ENCODE measurements around the gene DISC1.
"Not testable (repeated sequence)": the region's sequence is repeated elsewhere in the genome, so short reads cannot be mapped to it uniquely, and the experiment has no call there.

Gene DISC1

DNA sequence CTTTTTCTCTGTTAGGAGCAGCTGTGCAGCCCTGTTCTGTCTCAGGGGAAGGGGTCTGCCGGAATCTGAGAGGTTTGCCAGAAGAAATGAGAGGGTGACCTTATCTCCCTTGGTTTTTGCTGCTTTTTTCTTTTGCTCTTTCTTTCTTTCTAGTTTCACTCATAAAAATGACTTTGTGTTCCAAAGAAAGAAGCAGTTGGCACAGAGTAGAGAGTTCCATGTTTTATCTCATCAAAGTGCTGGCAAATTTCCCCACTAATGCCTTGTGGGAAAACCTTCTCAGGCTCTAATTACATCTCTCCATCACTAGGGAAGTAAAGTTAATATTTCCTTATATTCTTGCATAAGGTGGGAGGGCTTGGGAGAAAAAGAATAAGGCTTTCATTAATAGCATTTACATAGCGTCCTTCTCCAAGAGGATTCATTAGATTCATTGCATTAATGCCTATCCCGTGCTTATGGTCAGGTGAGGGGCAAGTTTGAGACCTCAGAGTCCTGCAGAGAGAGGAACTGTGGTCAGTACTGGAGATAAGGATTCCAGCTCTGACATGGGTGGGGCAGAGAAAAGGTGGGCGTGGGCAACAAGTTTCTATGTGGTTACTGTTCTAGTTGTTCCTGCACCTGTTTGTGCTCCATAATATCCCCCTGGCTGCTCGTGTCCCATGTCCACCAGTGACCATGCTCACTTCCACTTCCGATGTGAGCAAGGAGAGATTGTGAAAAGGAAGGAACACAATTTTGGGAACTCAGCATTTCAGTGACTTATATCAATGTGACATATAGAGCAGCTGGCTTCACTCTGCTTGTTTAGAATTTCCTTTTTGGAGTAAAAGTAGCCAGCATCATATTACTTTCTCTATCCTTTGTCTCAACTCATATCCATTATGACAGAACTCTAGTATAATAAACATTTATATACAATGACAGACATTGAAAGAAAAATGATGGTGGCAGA is 79.5 kb downstream of the DISC1 start:
- DNase-seq = no peak

DNA sequence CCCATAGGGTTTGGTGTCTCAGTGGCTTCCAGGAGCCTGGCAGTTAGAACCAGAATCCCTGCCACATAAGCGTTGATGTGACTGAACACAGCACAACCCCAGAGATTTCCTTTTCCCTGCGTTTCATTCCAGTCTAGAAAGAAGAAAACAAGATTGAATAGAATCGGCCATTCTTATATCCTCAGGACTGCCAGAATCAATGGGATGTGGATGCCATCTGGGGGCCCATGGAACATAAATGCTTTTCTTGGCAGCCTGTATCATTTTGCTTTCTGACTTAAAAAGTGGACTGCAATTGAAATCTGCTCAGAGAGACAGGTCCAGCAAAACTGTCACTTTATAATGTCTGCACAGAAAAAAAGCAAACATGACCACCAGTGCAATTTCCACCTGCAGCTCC is 80.3 kb downstream of the DISC1 start:
- DNase-seq = no peak

DNA sequence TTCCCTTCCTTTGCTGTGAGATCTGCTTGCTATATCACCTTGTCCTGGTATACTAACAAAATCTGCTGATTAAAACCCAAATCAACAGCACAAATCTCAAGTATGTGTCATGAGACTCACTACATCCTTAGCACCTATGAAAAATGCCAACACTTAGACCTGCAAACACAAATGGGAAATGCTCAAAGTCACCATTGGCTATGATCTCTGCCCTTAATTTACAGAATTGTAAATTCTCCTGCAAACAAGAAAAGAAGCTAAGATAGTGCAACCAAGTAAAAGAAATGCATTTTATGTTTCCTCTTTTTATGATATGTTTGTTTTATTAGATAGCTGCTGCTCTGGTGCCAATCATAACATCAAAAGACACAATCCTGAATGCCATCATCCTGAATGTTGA is 80.8 kb downstream of the DISC1 start:
- no peak for DNase-seq

DNA sequence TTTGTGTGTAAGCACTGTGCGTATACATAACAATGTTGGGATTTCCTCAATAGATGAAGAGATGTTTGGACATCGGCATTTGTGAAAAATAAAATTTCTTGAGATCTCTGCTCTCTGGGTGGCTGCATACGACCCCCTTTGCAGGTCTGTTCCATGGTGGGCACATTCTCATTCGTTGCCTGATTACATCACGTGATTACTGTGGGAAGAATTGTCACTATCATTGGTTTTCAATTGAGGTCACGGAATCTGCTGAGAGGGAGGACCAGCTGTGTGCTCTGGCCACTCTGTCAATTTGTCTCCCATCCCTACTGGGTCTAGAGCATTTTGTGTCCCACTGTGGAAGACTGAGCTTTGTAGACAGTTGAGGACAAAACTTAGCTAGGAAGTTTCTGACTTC is 81.8 kb downstream of the DISC1 start:
- no peak for DNase-seq

DNA sequence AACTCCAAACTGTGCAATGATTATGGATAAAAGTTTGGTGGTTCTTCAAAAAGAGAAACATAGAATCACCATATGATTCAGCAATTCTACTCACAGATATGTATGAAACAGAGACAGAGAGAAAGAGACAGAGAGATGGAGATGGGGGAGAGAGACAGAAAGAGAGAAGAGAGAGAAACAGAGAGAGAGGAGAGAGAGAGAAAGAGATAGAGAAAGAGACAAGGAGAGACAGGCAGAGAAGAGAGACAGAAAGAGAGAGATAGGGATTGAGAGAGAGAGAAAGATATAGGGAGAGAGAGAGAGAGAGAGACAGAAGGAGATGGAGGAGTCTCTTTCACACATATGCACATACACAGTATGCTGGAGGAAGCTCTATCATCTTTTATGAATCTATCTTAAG is 87.8 kb downstream of the DISC1 start:
- no peak for DNase-seq

DNA sequence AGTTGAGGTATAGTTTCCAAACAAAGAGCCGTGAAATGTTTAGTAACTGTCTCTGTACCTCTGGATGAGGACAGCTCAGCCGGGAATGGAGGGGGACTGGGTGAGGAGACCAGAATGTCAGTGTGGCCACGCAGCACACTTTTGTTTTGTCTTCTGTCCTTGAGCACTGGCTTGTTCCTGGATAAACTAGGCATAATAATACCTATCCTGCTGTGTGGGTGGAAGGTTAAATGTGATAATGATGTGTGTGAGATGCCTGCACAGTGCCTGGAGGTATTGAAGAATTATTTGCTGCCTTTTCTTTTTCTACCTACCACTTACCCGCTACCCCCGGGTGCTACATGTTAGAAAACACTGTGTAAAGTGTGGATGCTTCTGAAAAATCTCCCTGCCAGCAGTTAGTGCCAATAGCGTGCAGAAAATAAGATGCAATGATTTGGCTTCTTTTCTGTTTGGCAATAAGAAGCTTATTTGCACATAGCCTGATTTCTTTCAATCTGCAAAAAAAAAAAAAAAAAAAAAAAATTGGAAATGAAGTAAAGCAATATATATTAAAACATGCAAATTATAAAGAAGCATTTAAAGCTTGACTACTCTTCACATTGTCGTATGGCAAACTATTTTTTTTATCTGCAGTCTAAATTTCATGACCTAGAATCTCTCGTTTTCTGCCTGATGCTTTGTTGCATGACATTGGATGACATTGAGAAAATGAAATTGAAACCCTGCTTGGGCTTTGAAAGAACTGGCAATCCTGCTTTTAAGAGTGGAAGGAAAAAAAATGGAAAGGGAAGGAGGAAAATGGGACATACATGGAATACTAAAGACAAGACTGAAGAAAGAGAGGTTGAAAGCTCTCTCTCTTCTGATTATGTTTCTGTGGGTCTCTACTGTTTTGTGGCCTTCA is 89.5 kb downstream of the DISC1 start:
- DNase-seq = no peak

DNA sequence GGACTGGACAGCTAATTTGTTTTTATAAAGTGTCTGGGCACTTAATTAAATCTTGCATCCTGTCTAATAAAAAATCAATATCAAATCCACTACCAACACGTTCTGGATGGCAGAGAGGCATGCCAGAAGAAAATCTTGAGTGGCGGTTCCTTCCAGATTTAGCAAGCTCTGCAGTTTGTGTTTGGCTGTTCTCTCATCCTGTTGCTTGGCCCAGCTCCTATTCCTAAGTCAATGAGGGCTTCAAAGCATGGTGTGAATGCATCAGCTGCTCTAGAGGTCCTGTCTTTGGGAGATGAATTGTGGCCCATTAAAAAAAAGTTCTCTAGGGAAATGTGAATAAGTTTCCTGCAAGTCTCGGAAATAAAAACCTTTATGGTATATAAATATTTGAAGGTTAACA is 90.3 kb downstream of the DISC1 start:
- DNase-seq = no peak

DNA sequence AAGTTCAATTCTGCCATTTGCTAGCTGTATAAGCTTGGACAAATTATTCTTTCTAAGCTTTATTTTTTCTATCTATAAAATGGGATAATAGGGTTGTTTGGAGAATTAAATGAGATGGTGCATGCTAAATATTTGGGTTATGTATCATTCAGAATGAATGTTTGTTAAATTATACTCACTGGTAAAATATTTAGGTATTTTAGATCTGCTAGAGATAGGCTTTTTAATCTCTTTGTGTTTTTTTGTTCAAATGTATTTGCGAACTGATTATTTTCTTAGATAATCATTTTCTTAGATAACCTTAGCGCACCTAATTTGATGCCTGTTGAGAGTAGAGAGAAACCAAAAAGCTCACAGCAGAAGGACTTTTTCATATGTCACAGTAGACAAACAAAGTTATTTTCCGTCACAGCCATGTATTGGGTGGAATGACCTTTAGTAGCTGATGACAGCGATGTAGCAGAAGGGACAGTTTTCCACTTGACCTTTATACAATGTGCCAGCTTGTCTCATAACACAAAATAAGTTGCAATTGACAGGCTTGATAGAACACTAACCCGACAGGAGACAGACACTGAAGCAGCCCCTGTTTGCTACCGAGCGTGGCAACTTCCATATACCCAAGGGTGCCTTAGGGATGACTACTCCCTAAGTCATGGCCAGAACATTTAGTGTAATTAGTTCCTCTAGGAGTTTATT is 93.0 kb downstream of the DISC1 start:
- no peak for DNase-seq

DNA sequence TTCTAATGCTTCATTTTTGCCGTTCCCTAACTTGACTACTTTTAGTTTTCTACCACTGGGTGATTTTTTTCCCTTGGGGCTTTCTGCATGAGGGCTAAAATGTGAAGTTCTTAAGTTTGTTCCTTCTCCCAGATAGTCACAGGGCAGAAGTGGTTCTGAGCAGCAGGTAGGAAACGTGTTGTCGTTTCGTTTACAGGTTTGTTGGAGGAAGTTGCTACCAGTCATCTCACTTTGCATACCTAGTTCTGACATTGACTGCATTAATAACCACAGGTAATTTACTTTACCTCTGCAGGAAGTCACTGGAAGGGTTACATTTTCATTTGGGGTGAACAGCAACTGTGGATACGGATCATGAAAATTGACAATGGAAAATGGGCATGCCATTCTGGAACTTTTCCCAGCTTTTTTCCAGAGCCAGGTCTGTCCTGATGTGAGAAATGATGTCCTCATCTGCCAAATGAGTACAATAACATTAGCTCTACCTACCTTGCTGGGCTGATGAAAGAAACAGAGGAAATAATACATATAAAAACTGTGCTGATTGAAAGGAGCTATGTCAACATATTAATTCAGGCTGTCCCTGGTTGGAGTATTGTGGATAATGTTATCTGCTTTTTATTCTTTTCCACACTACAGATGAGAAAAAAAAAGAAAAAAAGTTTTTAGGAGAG is 94.2 kb downstream of the DISC1 start:
- DNase-seq = no peak

DNA sequence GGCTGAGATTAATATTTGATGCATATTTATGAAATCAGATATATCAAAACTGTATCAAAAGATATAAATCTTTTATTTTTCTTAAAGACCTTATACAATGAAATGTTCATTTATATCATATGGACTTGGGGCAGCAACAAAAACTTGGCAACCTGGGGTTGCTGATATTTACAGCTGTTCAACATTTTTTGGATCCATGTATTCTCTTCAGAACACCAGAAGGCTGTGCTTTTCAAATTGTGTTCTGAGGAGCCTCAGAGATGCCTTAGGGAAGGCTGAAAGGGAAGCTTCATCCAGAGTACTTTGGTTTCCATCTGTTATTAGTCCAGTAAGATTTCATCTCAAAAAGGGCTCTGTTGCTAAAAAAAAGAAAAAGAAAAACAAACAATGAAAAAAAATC is 94.8 kb downstream of the DISC1 start:
- no peak for DNase-seq

DNA sequence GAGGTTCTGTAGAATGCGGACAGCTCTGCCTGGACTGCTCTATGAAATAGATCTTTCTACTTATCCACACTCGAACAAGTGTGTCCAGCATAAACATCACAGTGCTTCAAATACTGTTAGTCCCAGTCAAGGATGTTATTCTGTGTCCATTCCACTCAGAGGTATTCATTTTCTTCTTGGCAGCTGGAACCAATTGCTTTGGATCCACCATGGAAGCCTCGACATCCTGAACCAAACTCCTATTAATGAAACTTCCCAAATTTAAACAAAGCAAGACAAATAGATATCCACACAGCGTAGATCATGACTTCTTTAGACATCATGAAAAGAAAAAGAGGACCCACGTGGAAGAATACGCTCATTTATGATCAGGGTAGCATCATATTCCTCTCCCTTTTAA is 95.8 kb downstream of the DISC1 start:
- no peak for DNase-seq

DNA sequence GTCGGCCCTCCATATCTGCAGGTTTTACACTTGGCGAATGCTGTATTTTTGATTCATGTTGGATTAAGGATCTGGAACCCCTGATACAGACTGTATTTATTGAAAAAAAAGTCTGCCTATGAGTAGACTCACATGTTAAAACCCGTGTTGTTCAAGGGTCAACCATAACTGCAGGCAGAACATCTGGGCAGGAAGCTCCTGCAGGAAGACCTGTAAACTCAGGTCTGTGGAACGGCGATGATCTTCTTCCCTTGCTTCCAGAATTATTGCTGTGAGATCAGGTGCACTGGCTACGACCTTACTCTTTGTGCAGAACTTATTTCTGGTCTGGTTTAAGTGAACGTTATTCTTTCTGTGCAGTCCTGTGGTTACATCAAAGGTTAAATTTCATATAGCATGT is 96.6 kb downstream of the DISC1 start:
- no peak for DNase-seq

DNA sequence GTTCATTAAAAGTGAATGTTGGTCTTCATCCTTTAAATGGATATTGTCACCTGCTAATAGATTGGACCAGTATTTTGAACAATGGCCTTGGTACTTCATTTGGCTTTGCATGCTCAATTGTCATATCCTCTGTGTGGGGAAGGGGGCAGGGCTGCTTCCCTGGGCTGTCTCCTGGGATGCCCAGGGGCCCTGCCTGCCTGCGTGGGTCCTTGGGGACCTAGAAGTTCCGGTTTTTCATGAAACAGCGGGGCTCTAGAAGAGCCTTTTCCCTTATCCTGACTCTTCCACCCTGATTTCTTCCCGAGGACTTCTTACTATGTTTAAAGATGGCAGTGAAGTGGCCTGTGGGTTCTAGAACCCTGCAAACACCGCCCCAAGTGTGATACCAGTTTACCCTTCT is 97.5 kb downstream of the DISC1 start:
- DNase-seq = no peak

DNA sequence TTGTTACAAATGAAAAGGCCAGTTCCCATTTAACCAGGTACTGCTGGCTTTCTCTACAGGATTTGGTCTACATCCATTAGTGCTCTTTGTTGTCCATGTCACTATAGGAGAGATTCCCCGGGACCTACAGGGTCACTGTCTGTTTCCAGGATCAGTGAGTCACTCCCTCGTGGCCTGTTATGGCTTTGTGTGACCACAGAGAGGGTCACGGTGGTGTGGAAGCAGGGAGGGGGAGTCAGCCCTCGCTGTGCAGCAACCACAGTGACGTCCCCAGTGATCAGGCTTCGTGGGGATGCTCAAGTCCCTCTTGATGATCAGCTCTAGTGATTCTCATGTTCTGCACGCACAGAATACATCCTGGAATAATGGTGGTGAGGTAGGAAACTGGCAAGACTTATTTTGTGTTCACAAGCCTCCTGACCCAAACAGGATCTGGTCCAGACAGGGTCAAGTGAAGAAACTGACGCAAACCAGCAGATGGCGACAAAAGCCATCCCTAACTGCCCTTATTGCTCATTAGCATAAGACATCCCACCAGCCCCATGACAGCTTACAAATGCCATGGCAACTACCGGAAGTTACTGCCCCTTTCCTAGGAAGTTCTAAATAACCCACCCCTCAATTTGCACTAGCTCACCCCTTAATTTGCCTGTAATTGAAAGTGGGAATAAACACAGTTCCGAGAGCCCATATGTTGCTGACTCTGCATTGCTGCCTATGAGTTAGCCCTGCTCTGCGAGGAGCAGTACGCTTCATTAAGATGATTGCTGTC is 98.5 kb downstream of the DISC1 start:
- DNase-seq = peak; percentile 69

DNA sequence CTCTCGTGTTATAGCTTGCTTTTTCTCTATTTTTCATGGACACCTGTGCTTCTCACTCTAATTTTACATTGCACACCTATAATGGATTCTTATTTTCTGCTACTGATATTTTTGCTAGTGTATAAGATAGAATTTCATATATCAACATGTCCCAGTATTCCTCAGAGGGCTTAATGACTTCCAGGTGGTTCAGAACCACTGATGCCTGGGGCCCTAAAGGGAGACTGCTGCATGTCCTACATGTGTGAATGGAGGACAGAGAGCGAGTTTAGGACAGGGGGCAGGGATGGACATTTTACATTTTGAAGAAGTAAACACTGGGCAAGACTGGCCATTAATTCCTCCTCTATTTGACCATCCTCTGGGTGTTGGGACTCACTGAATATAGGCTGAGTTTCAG is 100.6 kb downstream of the DISC1 start:
- no peak for DNase-seq

DNA sequence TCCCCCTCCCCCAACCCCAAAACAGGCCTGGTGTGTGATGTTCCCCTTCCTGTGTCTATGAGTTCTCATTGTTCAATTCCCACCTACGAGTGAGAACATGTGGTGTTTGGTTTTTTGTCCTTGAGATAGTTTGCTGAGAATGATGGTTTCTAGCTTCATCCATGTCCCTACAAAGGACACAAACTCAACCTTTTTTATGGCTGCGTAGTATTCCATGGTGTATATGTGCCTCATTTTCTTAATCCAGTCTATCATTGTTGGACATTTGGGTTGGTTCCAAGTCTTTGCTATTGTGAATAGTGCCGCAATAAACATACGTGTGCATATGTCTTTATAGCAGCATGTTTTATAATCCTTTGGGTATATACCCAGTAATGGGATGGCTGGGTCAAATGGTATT is 102.4 kb downstream of the DISC1 start:
- DNase-seq = not testable (repeated sequence)

DNA sequence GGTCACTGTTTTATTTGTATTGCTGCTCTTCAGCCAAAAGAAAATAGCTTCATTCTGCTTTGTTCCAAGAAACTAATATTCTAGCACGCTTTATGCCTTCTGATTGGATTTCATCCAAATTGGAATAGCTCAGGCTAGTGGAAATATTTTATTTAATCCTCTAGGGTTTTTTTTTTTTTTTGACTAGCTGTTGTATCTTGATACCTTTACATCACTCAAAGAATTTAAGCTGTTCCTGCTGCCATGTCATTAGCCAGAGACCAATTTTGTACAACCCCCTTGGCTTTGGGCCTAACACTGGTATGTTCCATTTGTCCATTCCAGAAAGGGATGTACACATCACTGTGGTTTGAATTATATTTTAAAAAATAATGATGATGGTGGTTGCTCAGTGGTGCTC is 103.0 kb downstream of the DISC1 start:
- no peak for DNase-seq

DNA sequence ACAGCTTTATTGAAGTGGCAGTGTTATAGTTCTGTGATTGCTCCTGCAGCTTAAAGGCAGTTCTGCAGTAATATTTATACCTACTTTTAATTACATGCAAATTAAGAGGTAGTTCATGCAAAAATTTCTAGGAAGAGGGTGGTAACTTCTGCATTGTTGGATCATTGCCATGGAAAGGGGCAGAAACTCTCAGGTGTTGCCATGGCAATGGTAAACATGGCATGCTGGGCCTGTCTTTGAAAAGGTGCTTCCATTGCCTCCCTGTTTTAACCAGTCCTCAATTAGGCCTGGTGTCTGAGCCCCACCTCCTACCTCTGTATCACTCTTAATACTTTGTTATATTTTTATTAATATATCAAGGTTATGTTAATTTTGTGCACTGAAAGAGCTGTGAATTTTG is 104.7 kb downstream of the DISC1 start:
- no peak for DNase-seq

DNA sequence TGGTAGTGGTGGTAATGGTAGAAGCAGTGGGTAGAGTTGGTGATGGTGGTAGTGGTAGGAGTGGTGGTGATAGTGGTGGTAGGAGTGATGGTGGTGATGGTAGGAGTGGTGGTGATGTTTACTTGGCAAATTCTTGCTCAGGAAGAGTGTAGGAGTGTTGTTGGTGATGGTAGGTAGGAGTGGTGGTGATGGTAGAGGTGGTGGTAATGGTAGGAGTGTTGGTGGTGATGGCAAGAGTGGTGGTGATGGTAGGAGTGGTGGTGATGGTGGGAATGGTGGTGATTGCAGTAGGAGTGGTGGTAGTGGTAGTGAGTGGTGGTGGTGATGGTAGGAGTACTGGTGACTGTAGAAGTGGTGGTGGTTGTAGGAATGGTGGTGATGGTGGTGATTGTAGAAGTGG is 106.5 kb downstream of the DISC1 start:
- DNase-seq = no peak

DNA sequence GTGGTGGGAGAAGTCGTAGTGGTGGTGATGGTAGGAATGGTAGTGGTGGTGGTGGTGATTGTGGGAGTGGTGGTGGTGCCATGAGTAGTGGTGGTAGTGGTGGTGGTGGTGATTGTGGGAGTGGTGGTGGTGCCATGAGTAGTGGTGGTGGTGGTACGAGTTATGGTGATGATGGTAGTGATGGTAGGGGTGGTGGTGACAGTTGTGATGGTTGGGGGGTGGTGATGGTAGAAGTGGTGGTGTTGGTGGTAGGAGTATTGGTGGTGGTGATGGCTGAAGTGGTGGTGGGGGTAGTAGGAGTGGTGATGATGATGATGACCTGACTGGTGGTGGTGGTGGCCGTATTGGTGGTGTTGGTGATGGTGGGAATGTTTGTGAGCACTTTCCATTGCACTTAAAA is 107.1 kb downstream of the DISC1 start:
- DNase-seq = no peak

DNA sequence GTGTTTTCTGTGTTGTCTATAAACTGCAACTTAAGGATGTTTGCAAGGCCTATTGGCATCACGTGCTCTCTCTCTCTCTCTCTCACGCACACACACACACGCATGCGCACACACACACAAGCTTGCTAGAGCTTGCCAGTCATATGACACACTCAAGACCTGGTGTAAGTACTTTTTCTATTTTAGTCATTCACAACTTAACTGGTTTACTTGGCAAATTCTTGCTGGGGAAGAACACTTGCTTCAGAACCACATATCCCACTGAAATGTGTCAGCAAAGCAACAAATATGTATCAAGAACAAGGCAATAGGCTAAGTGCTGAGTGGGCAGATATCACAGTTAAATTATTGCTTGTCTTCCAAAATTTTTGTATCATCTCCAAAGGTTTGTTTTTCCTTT is 107.8 kb downstream of the DISC1 start:
- DNase-seq = no peak

DNA sequence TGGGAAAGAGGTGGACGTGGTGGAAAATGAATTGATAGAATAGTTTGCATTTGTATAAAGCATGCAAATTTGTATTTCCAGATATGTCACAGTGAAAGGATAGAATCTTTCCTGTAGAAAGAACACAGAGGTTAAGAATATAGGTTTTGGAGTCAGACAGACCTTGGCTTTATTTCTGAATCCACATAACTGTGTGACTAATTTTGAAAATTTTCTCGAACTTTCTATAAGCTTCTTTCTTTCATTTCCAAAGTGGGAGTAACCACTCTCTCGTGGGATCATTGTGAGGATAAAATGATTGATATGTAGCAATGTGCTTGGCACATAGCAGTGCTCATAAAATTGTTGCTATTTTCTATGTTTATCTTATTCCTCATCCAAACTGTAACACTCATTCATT is 108.8 kb downstream of the DISC1 start:
- no peak for DNase-seq
